Posterior cingulate gyrus (tissue), 11 donors: ENCODE results near the gene NPAS1.
"Not testable (repeated sequence)": the region's sequence is repeated elsewhere in the genome, so short reads cannot be mapped to it uniquely, and the experiment has no call there.

Experiments
- DNase-seq, 10 donors: peaks; one replicate each; pipeline versions ENCODE4 v3.0.0 to v3.0.0-alpha.2; 2020 to 2021; ENCODE audit warnings: mixed read lengths in 3 of 10
- intact Hi-C: fragments of 100-400 bp; cut with DNase I; formaldehyde crosslinking; loops from one replicate; pipeline ENCODE4 v1.15.1; 2023

Gene NPAS1

DNA sequence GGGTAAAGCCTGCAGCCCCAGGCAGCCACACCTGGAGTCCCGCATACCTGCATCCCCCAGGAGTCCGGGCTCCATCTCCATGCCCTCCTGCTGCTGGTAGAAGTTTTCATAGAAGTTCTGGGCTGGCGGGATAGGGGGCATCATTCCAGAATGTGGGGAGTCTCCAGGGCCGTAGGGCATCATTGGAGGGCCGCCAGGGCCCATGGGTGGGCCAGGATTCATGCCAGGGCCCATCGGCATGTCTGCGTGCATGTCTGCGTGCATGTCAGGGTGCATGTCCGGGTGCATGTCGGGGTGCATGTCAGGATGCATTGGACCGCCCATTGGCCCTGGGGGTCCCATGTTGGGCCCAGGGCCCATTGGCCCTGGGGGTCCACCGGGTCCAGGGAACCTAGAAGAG lies 52.1 kb downstream of the NPAS1 start:
- intact Hi-C loops, result no loop called here
- DNase-seq, result peak in 1 of 10 donors; percentile 66

DNA sequence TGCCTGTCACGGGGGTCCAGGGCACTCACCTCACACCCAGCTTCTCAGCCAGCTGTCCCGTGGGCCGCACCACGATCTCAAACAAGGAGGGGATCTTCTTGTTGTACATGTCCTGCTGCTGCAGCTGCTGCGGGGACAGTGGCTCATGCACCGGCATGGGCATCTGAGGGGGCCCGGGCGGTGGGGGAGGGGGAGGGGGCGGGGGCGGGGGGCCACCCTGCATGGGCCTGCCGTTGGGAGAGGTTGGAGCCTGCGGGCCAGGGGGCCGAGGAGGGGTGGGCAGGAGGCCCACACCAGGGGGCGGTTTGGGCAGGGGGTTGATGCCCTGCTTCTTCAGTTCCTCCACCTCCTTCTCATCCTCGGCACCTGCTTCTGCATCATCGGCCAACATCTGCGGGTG lies 52.7 kb downstream of the NPAS1 start:
- peak in 1 of 10 donors; percentile 53 for DNase-seq
- intact Hi-C loops, result no loop called here

DNA sequence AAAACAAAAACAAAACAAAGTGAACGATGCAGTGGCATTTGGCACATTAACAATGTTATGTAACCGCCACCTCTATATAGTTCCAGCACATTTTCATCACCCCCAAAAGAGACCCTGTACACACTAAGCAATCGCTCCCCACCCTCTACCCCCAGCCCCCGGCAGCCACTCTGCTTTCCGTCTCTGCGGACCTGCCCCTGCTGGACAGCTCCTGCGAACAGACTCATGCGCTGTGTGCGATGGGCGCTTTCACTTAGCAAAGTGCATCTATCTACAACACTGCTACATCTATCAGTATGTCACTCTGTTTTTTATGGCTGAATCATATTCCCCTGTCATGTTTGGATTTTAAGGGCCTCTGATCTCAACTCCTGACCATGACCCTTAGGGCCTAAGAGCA lies 53.9 kb downstream of the NPAS1 start:
- peak in 1 of 10 donors; percentile 55 for DNase-seq
- intact Hi-C loops, result no loop called here

DNA sequence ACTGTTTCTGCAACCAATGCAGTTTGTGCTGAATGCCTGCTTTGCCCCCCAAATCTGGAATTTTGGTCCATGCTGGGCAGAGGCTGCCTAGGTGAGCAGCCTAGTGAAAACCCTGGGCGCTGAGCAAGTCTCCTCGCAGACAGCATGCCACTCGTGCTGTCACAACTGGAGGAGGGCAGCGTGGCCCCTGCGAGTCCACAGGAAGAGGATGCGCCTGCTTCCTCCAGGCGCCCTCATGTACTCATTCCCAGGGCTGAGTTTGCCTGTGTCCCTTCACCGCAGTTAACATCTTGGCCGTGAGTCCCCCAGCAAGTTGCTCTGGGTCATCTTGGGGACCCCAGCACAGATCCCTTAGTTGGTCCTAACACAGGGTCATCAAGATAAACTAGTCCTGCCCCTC lies 55.0 kb downstream of the NPAS1 start:
- DNase-seq, result peak in 1 of 10 donors; percentile 37
- intact Hi-C loops, result no loop called here

GRCh38 chr19:47075179-47075810 lies 55.7 kb downstream of the NPAS1 start:
- intact Hi-C loops, result no loop called here
- peak in 1 of 10 donors; percentile 47 for DNase-seq

DNA sequence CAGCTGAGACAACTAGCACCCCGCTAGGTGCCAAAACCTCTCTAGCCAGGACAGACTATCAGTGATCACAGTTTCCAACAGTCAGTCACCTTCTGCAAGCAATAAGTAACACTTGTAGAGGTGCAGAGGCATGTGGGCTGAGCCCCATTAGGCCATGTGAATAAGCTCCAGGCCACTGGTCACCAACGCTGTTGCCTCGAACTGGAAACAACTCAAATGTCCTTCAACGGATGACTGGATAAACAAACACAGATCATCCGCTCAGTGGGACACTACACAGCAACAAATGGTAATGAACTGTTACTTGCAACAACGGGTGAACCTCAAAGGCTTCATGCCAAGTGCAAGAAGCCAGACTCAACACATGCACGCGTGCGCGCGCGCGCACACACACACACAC lies 56.3 kb downstream of the NPAS1 start:
- intact Hi-C loops, result no loop called here

GRCh38 chr19:47078351-47078750 lies 58.7 kb downstream of the NPAS1 start:
- DNase-seq, intact Hi-C loops: not testable (repeated sequence)

More for the DNA sequence above, 56.3 kb downstream of the NPAS1 start:
- no peak for DNase-seq

GRCh38 chr19:47081095-47081494 lies 61.5 kb downstream of the NPAS1 start:
- intact Hi-C loops, result no loop called here
- no peak for DNase-seq

- intact Hi-C loops, result no loop called here
- DNase-seq, result no peak
These were observed 62.9 kb downstream of the NPAS1 start for GRCh38 chr19:47082493-47082892.

- peak in 2 of 10 donors; percentile 9 to 54 for DNase-seq
- intact Hi-C loops, result no loop called here
These were observed 65.3 kb downstream of the NPAS1 start for GRCh38 chr19:47084879-47085439.

- peak in 3 of 10 donors; percentile 2 to 32 (median 28) for DNase-seq
- intact Hi-C loops, result no loop called here
These were observed 66.6 kb downstream of the NPAS1 start for GRCh38 chr19:47086280-47086679.

- DNase-seq, result peak in 3 of 10 donors; percentile 7 to 28 (median 22)
- intact Hi-C loops, result no loop called here
These were observed 70.2 kb downstream of the NPAS1 start for GRCh38 chr19:47089767-47090350.

DNA sequence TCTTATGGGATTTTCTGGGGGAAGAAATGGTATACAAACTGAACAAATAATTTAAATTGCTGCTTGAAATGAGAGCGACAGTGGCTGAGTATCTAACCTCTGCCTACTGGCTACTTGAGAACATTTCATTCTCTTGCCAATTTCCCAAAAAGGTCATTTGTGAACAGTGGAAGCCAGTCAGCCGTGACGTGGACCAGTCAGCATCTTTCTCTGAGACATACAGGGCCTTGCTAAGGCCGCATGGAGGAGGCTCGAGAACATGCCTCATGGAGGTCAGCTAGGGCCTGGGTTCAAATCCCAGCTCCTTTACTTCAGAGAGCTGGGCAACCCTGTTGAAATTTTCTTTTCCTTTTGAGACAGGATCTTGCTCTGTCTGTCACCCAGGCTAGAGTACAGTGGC lies 73.6 kb downstream of the NPAS1 start:
- peak in 3 of 10 donors; percentile 12 to 46 (median 16) for DNase-seq
- intact Hi-C loops, result no loop called here

DNA sequence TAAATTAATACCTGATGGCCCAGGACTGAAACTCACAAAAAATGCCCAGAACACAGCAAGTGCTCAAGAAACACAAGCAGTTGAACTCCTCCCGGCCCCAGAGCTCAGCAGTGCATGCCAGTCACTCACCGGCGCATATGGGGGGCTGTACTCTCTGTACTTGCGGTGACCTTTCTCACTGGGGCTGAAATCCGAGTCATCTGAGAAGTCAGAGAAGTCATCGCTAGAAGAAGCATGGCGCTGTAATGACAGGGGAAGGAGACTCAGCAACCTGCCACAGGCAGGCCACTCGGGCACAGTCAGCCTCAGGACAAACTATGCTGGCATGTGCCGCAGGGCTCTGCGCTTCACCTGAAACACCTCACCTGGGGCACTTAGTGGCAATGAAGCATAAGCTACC lies 74.2 kb downstream of the NPAS1 start:
- peak in 3 of 10 donors; percentile 26 to 71 (median 27) for DNase-seq

DNA sequence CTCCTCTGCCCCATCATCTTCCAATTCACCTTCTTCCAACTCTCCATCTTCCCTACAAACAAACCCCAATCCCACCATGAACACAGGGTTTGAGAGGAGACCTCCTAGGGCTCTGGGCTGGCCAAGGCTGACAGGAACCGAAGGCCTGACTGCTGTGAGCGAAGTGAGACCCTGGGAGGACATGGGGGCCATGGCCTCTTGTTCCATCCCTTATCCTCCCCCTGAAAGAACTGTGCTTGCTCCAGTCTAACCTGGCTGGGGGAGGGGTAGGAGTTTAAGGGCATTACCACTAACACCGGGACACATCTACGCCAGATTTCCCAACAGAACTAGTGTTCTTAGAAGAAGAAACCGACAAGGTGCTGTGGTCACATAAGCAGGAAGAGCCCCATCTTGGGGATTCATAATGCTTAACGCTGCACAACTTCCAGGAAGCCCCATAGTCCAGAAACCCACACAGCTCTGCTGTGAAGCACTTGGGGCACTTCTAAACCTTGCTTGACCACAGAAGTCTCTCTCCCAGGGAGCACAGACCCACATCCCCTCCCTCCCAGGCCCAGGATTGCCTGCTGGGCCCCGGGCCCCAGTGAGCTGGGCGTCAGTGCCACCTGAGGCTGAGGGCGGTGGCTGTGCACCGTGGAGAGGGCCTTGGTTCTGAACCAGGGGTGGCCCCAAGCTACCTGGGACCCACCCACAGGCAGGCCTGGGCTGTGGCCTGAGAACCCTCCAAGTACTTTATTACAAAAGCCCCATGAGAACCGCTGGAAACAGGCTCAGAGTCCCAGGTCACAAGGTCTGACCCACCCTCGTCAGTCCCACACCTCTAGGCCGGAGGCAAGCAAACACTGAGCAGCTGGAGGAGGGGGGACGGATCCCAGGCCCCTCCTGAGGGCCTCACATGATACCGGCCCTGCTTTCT lies 75.2 kb downstream of the NPAS1 start:
- intact Hi-C loops, result no loop called here
- peak in 3 of 10 donors; percentile 12 to 75 (median 41) for DNase-seq

More for the DNA sequence above, 74.2 kb downstream of the NPAS1 start:
- intact Hi-C loops, result no loop called here
